SK-N-SH treated with all-trans-retinoic acid at 6 μM for 48 hours (cell line): ENCODE measurements around the gene YIPF6.

Experiments used
- ATAC-seq: fragments of 200-7000 bp; cut with Tn5 transposase; 3 replicates; pipeline ENCODE4 v1.9.1; 2020; ENCODE audit warnings: mild to moderate bottlenecking, moderate library complexity
- ARNTL ChIP-seq: fragments of 450-650 bp; formaldehyde crosslinking; IDR thresholded peaks from 2 replicates; pipeline ENCODE4 v1.5.0; 2020; ENCODE audit warnings: low read depth, mild to moderate bottlenecking, moderate library complexity, borderline replicate concordance
- BACH2 ChIP-seq: fragments of 250-450 bp; sonication (Bioruptor Pico); IDR thresholded peaks from 2 replicates; pipeline ENCODE4 v1.9.0; 2021; ENCODE audit warnings: mild to moderate bottlenecking, borderline replicate concordance
- CSDC2 ChIP-seq: fragments of 250-450 bp; sonication (Bioruptor Pico); IDR thresholded peaks from 2 replicates; pipeline ENCODE4 v1.5.0; 2020; ENCODE audit warnings: mild to moderate bottlenecking, moderate library complexity
- ESRRG ChIP-seq: fragments of 250-450 bp; sonication (Bioruptor Pico); IDR thresholded peaks from 2 replicates; pipeline ENCODE4 v1.6.1; 2021; ENCODE audit warnings: mild to moderate bottlenecking
- GLIS3 ChIP-seq: fragments of 250-450 bp; sonication (Bioruptor Pico); IDR thresholded peaks from 2 replicates; pipeline ENCODE4 v1.5.0; 2020; ENCODE audit warnings: mild to moderate bottlenecking, moderate library complexity
- ISL1 ChIP-seq: fragments of 250-450 bp; sonication (Bioruptor Pico); IDR thresholded peaks from 2 replicates; pipeline ENCODE4 v2.1.2; 2022; ENCODE audit warnings: mild to moderate bottlenecking, moderate library complexity
- OSR1 ChIP-seq: fragments of 250-450 bp; sonication (Bioruptor Pico); IDR thresholded peaks from 2 replicates; pipeline ENCODE4 v1.8.0; 2022; ENCODE audit warnings: moderate library complexity, mild to moderate bottlenecking, inconsistent platforms
- PATZ1 ChIP-seq: fragments of 250-450 bp; sonication (Bioruptor Pico); IDR thresholded peaks from 2 replicates; pipeline ENCODE4 v1.8.0; 2020; ENCODE audit warnings: mild to moderate bottlenecking, moderate library complexity, borderline replicate concordance
- PPARA ChIP-seq: fragments of 250-450 bp; sonication (Bioruptor Pico); IDR thresholded peaks from 2 replicates; pipeline ENCODE4 v1.5.0; 2020; ENCODE audit warnings: mild to moderate bottlenecking, borderline replicate concordance
- RARB ChIP-seq: fragments of 250-450 bp; sonication (Bioruptor Pico); IDR thresholded peaks from 2 replicates; pipeline ENCODE4 v1.8.0; 2021; ENCODE audit warnings: mild to moderate bottlenecking, moderate library complexity
- SNAI2 ChIP-seq: fragments of 250-450 bp; sonication (Bioruptor Pico); IDR thresholded peaks from 2 replicates; pipeline ENCODE4 v1.5.0; 2020; ENCODE audit warnings: mild to moderate bottlenecking, moderate library complexity
- TCF4 ChIP-seq: fragments of 250-450 bp; sonication (Bioruptor Pico); IDR thresholded peaks from 2 replicates; pipeline ENCODE4 v1.8.0; 2021; ENCODE audit warnings: mild to moderate bottlenecking, moderate library complexity, borderline replicate concordance
- TOX ChIP-seq: fragments of 250-450 bp; sonication (Bioruptor Pico); IDR thresholded peaks from 2 replicates; pipeline ENCODE4 v1.8.0; 2021; ENCODE audit warnings: mild to moderate bottlenecking, moderate library complexity, borderline replicate concordance
- ZC3H10 ChIP-seq: fragments of 250-450 bp; sonication (Bioruptor Pico); IDR thresholded peaks from 2 replicates; pipeline ENCODE4 v1.5.1; 2021; ENCODE audit warnings: mild to moderate bottlenecking, moderate library complexity
- ZFP3 ChIP-seq: fragments of 250-450 bp; sonication (Bioruptor Pico); IDR thresholded peaks from 2 replicates; pipeline ENCODE4 v1.5.0; 2020; ENCODE audit warnings: mild to moderate bottlenecking, moderate library complexity
- ZNF565 ChIP-seq: fragments of 450-650 bp; formaldehyde crosslinking; conservative IDR thresholded peaks from 2 replicates; pipeline ENCODE4 v1.5.0; 2020; ENCODE audit warnings: low read depth, mild to moderate bottlenecking, moderate library complexity
- ZNF8 ChIP-seq: fragments of 450-650 bp; formaldehyde crosslinking; IDR thresholded peaks from 2 replicates; pipeline ENCODE4 v1.5.0; 2020; ENCODE audit warnings: mild to moderate bottlenecking, moderate library complexity
- TF ChIP-seq, protein P1 (sequence below): fragments of 250-450 bp; sonication (Bioruptor Pico); IDR thresholded peaks from 2 replicates; pipeline ENCODE4 v1.5.1; 2020; ENCODE audit warnings: low read depth, mild to moderate bottlenecking, moderate library complexity
- TF ChIP-seq, protein P2 (sequence below): fragments of 250-450 bp; sonication (Bioruptor Pico); IDR thresholded peaks from 2 replicates; pipeline ENCODE4 v1.8.0; 2021; ENCODE audit warnings: low read depth, mild to moderate bottlenecking, moderate library complexity, borderline replicate concordance
- TF ChIP-seq, protein P3 (sequence below): fragments of 250-450 bp; sonication (Bioruptor Pico); IDR thresholded peaks from 2 replicates; pipeline ENCODE4 v1.5.1; 2021; ENCODE audit warnings: mild to moderate bottlenecking, moderate library complexity

Gene YIPF6

DNA sequence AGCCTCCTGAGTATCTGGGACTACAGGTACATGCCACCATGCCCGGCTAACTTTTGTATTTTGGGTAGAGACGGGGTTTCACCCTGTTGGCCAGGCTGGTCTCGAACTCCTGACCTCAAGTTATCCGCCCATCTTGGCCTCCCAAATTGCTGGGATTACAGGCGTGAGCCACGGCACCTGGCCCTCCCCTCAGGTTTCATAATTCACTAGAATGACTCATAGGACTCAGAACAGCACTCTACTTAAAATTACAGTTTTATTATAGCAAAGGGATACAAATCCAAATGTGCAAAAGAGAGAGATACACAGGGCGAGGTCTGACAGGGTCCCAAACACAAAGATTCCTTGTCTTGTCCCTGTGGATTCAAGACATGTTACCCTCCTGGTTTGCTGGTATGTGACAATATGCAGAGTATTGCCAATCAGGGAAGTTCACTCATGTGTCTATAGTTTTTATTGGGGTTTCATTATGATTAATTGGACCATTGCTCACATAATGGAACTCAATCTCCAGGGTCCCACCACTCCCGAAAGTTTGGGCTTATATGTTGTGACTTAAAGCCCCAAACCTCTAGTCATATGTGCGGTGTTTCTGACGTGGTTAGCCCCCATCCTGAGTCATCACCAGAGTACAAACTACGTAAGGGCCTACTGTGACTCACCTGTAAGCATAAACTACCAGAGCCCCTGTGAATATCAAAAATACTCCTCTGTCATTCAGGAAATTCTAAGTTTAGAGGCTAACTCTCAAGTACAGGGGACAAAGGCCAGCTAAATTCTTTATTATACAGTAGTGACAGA is 5.2 kb downstream of the YIPF6 start:
- TF ChIP-seq TOX (no peak), CSDC2 (CRISPR knock-in tag) (no peak), ARNTL (CRISPR knock-in tag) (no peak), ESRRG (no peak), SNAI2 (no peak), ZFP3 (CRISPR knock-in tag) (no peak), BACH2 (no peak), OSR1 (no peak), RARB (CRISPR knock-in tag) (no peak), ISL1 (CRISPR knock-in tag) (no peak), PATZ1 (no peak), ZC3H10 (CRISPR knock-in tag) (no peak)
- TF ChIP-seq, protein P1, sequence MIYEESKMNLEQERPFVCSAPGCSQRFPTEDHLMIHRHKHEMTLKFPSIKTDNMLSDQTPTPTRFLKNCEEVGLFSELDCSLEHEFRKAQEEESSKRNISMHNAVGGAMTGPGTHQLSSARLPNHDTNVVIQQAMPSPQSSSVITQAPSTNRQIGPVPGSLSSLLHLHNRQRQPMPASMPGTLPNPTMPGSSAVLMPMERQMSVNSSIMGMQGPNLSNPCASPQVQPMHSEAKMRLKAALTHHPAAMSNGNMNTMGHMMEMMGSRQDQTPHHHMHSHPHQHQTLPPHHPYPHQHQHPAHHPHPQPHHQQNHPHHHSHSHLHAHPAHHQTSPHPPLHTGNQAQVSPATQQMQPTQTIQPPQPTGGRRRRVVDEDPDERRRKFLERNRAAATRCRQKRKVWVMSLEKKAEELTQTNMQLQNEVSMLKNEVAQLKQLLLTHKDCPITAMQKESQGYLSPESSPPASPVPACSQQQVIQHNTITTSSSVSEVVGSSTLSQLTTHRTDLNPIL (CRISPR knock-in tag), result no peak
- TF ChIP-seq, protein P2, sequence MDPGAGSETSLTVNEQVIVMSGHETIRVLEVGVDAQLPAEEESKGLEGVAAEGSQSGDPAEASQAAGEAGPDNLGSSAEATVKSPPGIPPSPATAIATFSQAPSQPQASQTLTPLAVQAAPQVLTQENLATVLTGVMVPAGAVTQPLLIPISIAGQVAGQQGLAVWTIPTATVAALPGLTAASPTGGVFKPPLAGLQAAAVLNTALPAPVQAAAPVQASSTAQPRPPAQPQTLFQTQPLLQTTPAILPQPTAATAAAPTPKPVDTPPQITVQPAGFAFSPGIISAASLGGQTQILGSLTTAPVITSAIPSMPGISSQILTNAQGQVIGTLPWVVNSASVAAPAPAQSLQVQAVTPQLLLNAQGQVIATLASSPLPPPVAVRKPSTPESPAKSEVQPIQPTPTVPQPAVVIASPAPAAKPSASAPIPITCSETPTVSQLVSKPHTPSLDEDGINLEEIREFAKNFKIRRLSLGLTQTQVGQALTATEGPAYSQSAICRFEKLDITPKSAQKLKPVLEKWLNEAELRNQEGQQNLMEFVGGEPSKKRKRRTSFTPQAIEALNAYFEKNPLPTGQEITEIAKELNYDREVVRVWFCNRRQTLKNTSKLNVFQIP, result no peak
- TF ChIP-seq, protein P3, sequence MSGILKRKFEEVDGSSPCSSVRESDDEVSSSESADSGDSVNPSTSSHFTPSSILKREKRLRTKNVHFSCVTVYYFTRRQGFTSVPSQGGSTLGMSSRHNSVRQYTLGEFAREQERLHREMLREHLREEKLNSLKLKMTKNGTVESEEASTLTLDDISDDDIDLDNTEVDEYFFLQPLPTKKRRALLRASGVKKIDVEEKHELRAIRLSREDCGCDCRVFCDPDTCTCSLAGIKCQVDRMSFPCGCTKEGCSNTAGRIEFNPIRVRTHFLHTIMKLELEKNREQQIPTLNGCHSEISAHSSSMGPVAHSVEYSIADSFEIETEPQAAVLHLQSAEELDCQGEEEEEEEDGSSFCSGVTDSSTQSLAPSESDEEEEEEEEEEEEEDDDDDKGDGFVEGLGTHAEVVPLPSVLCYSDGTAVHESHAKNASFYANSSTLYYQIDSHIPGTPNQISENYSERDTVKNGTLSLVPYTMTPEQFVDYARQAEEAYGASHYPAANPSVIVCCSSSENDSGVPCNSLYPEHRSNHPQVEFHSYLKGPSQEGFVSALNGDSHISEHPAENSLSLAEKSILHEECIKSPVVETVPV (CRISPR knock-in tag), result no peak
- ATAC-seq, result no peak

DNA sequence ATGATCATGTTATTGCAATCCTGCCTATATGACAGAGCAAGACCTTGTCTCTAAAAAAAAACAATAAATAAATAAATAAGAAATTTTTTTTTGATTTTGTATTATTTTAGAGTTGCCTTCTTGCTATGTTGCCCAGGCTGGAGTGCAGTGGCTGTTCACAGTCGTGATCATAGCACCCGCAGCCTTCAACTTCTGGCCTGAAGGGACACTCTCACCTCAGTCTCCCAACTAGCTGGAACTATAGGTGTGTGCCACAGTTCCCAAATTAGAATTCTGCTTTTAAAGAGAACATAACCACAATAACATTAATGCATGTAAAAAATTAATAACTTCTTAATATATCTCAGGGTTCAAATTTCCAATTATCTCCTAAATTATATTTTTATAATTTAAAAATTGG is 7.8 kb downstream of the YIPF6 start:
- no peak for ATAC-seq
- TF ChIP-seq ZNF8 (CRISPR knock-in tag) (no peak), ARNTL (CRISPR knock-in tag) (no peak), CSDC2 (CRISPR knock-in tag) (no peak), PATZ1 (no peak), ZC3H10 (CRISPR knock-in tag) (no peak), OSR1 (no peak), TCF4 (CRISPR knock-in tag) (no peak), TOX (no peak), PPARA (CRISPR knock-in tag) (no peak)
- TF ChIP-seq, protein P2, result no peak

GRCh38 chrX:68508799-68509198 is 9.9 kb downstream of the YIPF6 start:
- TF ChIP-seq ZC3H10 (CRISPR knock-in tag) (no peak), GLIS3 (CRISPR knock-in tag) (no peak), ZFP3 (CRISPR knock-in tag) (no peak), ZNF565 (CRISPR knock-in tag) (no peak), ISL1 (CRISPR knock-in tag) (no peak)
- TF ChIP-seq, protein P3 (CRISPR knock-in tag), result no peak
- TF ChIP-seq, protein P2, result no peak
- ATAC-seq, result peak; percentile 22; the same call in 1 of the 3 replicates
